Limb (tissue), 2 donors: Measurements from ENCODE around the gene CTCFL.
"Not testable (repeated sequence)": the region's sequence is repeated elsewhere in the genome, so short reads cannot be mapped to it uniquely, and the experiment has no call there.

ENCODE experiments used
- DNase-seq, 2 donors: peaks; one replicate each; pipeline ENCODE4 v3.0.0-alpha.2; 2016; ENCODE audit errors: extremely low spot score in 2 of 2

The CTCFL gene

DNA sequence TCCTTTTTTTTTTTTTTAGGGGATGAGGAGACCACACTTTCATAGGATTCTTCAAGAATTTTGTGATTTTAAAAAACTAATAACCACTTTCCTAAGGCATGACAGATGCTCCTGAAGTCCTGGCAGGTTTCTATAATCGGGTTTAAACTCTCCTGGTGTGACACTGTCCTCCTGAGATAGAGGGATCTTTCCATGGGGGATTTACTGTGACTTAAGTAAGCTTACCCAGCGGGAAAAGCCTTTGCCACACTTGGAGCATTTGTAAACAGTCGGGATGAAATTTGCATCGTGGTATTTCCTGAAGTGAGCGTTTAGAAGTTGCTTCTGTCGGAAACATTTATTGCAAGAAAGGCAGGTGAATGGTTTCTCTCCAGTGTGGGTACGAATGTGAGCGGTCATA is 16.6 kb downstream of the CTCFL start:
- no peak for DNase-seq

DNA sequence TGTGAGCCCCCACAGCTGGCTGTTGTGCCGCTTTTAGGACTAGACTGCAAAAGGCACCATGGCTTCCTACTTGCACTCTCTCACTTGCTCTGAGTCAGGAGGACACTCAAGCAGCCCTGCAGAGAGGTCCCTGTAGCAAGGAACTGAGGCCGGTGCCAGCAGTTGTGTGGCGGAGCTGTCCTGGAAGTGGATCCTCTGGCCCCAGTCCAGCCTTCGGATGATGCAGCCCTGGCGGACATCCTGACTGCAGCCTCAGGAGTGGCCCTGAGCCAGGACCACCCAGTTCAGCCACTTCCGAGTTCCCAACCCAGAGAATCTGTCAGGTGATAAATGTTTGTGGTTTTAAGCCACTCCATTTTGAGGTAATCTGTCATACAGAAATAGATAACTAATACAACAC is 17.5 kb downstream of the CTCFL start:
- no peak for DNase-seq

DNA sequence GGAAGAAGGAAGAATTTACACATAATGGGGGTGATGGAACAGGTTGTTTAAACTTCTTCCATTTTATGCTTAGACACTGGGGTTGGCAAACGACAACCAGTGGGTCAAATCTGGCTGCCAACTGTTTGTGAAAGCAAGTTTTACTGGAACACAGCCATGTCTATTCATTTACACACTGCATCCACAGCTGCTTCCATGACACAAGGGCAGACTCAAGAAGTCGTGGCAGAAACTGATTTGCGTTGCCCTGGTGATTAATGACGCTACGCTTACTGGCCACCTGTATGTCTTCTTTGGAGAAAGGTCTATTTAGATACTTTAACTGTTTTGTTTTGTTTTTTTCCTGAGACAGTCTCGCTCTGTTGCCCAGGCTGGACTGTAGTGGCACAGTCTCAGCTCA is 19.0 kb downstream of the CTCFL start:
- peak in 1 of 2 donors; percentile 44 for DNase-seq

DNA sequence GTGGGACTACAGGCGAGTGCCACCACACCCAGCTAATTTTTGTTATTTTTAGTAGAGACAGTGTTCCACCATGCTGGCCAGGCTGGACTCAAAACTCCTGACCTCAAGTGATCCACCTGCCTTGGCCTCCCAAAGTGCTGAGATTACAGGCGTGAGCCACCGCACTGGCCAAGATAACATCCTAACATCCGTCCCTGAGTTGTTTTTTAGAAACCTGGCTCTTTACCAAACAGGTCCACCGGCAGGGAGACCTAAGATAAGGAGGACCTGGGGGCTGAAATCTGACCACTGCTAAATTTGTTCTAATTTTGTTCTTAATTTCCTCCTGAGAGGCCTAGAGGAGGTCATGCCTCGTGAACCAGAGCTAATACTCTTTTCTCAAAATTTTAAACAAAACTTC is 20.5 kb downstream of the CTCFL start:
- DNase-seq: no peak

DNA sequence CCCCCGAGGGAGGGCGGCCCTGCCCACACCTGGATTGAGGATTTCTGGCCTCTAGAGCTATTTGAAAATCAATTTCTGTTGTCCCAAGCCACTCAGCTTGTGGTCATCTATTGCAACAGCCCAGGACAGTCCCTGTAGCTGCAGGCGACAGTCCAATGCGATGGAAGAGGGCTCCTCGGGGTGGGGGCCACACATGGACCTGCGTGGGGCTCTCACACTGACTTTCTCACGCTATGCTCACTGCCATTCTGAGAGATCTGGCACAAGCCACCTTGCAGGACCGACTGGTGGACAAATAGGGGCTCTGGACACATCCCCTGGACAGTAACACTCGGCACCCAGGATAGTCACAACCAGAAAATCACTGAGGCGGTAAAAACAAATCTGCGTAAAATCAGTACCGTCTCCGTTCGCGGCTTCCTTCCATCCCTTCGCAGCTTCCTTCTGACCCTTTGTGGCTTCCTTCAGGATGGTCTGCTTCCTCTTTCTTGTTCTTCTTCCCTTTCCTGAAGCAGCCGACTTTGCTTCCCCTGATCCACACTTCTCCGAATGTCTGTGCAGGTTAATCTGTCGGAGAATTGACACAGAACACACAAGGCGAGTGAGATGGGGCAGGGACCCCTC is 21.8 kb downstream of the CTCFL start:
- no peak for DNase-seq

DNA sequence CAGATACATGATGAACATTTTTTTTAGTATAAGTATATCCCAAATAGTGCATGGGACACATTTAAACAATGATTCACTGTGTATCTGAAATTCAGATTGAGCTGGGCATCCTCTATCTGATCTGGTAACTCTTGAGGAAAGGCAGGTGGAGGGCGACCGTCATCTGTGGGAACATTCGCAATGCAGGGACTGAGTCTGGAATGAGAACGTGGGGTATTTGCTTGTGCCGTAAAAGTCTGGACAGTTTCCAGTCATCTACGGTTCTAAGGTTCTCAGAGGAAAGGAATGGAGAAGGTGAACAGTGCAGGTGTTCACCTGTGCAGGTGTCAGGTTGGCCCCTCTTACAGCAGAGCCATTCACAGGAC is 22.6 kb downstream of the CTCFL start:
- no peak for DNase-seq

DNA sequence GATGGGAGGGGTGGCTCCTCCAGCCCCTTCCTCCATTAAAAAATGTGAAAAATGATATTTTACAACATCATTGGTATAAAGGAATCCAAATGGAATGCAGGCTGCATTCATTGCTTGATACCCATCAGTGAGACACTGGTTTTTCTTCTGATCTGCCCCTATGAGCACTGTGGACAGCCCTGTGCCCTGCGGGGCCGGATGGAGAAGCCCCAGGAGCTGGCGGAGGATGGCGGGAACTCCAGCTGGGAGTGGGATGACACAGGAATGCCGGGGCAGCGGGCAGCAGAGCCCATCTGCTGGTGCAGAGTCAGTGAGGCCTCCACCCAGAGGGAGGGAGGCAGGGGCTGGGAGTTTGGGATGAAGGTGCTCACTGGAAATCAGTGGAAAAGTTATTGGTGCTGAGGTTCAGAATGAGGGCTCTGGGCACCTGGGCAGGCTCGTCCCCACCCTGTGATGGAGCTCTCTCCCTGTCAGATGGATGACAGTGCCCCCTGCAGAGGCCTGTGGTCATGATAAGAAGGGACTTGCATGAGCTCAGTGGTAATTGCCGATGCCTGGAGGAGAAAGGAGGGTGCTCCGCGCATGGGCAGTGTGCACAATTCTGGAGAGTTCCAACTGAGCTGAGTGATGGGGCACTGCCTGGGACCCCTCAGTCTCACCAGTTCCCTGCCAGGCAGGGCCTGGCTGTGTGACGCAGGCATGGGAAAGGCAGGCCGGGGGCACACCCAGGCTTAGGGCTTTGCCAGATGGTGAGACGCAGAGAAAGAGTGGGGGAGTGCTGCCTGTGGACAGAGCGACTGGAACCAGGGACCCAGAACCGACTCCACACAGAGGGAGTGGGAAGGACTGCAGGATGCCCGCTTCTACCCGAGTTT is 23.2 kb downstream of the CTCFL start:
- no peak for DNase-seq

DNA sequence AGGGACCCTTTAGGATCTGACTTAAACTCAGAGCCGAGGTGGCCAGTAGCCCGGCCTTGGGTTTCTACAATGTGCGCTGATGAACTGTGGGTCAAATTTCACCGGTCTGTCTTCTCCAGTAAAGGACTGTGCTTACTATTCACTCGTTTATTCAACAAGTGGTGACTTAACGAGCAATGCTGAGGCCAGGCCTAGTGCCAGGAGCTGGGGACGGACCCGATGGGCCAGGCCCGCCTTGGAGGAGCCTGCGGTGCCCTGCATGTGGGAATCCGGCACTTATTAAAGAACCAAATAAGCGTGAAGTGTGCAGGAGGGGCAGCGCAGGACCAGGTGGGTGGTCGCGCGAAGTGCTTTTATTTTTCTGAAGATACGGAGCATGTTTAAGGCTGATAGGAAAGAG is 24.0 kb downstream of the CTCFL start:
- DNase-seq: no peak

DNA sequence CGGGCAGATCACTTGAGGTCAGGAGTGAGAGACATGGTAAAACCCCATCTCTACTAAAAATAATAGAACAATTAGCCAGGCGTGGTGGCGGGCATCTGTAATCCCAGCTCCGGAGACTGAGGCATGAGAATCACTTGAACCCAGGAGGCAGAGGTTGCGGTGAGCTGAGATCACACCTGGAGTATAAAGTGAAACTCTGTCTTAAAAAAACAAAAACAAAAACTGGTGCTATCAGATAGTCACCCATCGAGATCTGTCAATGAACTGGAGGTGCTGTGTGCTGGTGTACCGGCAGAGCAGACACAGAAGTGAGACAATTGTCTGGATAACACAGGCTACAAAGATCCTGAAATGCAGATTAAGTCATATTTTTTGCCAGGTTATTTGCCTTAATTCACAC is 24.7 kb downstream of the CTCFL start:
- DNase-seq: no peak

DNA sequence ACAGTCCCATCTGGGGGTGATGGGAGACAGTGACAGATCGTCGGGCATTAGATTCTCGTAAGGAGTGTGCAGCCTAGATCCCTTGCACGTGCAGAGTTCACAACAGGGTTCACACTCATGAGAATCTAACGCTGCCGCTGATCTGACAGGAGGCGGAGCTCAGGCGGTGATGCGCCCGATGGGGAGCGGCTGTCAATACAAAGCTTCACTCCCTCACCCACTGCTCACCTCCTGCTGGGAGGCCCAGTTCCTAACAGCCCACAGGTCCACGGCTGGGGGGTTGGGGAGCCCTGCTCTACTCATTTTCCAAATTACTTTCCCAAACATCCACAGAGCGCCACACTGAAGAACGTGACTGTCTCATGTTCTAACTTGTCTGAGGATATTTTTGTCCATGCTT is 25.3 kb downstream of the CTCFL start:
- no peak for DNase-seq

DNA sequence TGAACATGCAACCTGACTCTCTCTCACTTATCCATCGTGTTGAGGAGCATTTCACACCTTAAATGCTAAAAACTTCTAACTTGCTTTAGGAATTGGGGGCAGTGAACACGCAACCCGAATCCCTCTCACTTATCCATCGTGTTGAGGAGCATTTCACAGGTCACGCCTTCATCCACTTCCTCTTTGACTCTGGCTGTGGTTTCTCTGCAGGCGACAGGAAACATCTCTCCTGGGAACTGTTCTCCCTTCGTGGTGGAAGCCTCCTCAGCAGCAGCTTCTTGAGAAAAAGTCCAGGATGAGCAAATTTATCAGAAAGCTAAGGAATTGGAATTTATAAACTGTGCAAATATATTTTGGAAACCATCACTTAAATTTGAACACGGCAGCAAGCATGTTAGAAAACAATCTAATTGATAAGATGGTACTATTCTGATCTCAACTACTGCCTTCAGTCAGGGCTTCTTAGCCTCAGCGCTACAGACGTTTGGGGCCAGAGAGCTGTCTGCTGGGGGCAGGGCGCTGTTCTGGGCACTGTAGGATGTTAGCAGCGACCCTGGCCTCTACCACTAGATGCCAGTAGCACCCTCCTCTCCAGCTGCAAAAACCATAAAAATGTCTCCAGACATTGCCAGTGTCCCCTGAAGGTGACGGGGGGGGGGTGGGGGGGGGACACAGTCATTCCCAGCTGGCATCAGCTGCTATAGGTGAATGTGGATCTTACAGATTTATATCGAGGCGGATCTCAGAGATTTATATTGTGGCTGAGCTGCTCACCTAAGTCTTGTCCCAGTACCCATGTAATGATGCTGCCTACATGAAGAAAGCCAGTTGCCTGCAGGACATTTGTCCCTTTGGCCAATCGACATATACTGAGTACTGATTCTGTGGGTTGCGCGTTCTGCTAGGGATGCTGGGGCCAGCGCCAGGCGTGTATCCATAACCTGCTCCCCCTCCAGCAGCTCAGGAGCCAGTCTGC is 26.2 kb downstream of the CTCFL start:
- no peak for DNase-seq

DNA sequence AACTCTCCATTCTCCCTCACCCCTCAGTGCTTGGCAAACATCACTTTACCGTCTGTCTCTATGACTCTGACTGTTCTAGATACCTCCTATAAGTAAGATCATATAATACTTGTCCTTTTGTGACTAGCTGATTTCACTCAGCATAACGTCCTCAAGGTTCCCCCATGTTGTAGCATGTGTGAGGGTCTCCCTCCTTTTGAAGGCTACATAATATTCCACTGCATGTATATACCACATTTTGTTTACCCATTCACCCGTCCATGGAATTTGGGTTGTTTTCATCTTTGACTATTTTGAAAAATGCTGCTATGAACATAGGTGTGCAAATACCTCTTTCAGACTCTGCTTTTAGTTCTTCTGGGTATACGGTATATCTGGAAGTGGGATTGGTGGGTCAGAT is 28.3 kb downstream of the CTCFL start:
- DNase-seq: no peak

DNA sequence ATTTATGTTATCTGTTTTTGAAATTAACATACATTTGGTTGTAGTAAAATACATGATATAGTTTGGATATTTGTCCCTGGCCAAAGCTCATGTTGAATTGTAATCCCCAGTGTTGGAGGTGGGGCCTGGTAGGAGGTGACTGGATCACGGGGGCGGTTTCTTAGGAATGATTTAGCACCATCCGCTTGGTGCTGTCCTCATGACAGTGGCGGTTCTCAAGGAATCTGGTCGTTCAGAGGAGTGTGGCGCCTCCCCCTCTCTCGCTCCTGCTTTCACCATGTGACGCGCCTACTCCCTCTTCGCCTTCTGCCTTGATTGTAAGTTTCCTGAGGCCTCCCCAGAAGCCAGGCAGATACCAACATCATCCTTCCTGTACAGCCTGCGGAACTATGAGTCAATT is 29.0 kb downstream of the CTCFL start:
- DNase-seq: no peak

DNA sequence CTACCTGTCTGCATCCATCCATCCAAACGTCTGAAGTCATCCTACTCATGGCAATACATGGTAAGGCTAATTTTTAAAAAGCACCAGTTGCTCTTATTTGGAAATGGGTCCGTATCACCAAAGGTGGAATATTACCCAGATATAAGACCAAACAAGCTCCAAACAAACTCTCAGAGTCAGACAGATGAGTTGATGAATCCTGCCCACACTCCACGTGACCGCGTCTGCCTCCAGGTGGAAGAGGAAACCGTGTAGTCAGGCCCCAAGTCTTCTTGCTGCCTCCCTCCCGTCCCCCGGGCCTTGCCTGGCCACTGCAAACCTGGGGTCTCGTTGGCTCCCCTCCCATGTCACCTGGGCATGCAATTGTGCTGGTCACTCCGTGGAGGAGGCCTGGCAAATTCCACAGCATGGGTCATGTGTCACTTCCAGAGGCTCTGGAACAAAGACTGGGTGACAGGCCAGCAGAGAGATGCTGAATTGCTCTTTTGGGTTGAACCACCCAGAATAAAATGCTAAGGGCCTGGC is 31.8 kb downstream of the CTCFL start:
- peak in 1 of 2 donors; percentile 20 for DNase-seq

DNA sequence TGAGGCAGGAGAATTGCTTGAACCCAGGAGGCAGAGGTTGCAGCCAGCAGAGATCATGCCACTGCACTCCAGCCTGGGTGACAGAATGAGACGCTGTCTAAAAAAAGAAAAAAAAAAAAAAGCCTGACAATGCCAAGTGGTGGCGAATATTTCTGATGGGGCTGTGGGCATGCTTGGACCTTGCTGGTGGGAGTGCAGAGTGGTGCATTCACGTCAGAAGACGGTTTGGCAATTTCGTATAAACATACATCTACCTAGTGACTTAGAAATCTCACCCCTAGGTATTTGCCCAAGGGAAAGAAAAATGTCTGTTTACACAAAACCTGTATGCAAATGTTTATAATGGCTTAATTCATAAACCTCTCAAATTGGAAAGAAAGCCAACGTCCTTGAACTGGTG is 33.6 kb downstream of the CTCFL start:
- DNase-seq: no peak

DNA sequence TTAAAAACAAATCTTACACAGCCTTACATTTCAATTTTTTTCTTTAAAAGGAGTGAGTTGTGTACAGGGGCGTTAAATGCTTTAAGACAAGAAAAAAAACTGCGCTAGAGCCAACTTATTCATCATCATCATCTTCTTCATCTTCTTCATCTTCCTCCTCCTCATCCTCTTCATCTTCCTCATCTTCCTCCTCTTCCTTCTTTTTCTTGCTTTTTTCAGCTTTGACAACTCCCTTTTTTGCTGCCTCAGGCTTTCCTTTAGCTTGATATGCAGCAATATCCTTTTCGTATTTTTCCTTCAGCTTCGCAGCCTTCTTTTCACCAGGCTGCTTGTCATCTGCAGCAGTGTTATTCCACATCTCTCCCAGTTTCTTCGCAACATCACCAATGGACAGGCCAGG is 36.7 kb downstream of the CTCFL start:
- DNase-seq: not testable (repeated sequence)

DNA sequence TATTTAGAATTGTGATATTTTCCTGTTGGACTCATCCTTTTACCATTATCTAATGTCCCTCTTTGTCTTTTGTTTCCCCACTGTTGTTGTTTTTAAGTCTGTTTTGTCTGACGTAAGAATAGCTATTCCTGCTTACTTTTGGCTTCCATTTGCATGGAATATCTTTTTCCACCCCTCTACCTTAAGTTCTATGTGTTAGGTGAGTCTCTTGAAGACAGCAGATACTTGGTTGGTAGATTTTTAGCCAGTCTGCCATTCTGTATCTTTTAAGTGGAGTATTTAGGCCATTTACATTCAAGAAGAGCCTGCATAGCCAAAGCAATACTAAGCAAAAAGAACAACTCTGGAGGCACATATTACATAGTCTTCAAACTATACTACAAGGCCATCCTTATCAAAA is 39.2 kb downstream of the CTCFL start:
- no peak for DNase-seq

DNA sequence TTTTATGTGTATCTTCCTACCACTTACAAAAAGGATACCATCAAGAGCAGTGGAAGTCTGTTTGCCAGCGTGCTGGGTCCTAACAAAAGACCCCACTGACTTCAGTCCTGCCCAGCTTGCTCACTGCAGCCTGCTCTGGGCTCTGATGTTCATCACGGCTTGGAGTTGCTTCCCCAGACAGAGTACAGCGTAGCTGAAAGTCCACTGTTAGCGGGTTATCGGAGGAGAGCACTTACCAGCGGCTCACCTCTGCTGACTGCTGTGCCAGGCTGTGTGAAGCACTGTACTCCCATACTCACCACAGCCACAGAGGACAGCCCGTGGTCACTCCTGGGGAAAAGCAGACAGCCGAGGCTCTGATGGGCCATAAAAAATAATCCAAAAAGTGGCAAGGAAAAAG is 40.2 kb downstream of the CTCFL start:
- DNase-seq: no peak

DNA sequence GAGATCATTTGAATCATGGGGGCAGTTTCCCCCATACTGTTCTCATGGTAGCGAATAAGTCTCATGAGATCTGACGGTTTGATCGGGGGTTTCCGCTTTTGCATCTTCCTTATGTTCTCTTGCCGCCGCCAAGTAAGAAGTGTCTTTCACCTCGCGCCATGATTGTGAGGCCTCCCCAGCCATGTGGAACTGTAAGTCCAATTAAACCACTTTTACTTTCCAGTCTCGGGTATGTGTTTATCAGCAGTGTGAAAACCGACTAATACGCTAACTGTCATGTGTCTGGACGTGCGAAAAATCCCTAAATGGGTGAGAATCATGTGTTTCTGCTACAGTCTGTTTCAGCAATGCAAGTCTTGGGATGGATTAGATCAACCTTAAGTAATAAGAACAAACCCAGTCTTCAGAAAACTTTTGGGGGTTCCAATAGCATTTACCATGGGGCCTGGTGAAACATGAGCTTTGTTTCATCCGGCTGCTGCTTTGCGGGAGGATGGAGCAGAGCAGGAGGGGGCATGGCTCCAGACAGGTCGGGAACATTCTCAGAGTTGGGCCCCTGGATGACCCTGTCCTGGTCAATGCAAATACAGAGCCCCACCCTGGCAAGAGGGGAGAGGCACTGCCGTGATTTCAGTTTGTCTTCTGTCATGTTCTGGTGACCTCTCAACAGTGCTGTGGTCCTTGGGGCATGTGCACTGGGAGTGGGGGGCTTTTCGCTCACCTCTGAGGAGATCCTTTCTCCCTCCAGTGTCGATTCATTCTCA is 41.5 kb downstream of the CTCFL start:
- DNase-seq: no peak

DNA sequence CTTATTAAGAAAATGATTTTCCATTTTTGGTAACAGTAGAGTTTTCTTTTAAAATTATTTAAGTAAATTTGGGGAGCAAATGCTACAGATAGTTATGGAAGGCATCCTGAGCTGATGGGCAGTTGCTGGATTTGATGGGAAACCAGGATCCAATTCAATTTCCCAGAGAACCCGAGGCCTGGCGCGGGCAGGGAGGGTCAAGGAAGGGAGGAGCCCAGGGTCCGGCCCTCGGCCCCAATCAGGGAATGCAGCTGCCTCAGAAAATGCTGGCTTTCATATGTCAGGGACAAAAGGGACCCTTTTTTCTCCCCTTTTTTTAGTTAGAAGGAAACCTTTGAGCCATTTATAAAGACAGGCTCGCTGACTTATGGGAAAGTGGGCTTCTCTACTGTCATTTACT is 42.1 kb downstream of the CTCFL start:
- no peak for DNase-seq

DNA sequence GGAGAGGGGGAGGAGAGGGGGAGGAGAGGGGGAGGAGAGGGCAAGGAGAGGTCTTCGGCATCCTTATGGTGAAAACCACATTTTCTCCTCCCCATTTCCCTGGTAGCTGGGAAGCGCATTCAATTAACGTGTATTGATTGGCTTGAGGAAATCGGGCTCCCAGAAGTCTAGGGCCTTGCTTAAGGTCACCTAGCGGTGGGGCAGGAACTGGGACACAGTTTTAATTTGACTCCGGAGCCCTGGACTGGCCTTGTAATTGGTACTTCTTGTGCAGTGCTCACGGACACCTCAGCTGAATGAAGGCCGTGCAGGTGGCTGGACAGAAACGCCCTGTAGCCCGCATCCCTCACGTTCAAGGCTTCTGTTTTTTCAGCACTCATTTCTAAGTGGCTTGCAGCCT is 42.8 kb downstream of the CTCFL start:
- DNase-seq: no peak
